ENCODE results near the gene OR6C70. TPM values are rescaled to one million over a fixed set of nuclear protein-coding genes. Genes with fewer than 3 reads are reported as not detected.

Gene OR6C70
- total RNA-seq, 4 donors from 2014 or later, result not detected

DNA sequence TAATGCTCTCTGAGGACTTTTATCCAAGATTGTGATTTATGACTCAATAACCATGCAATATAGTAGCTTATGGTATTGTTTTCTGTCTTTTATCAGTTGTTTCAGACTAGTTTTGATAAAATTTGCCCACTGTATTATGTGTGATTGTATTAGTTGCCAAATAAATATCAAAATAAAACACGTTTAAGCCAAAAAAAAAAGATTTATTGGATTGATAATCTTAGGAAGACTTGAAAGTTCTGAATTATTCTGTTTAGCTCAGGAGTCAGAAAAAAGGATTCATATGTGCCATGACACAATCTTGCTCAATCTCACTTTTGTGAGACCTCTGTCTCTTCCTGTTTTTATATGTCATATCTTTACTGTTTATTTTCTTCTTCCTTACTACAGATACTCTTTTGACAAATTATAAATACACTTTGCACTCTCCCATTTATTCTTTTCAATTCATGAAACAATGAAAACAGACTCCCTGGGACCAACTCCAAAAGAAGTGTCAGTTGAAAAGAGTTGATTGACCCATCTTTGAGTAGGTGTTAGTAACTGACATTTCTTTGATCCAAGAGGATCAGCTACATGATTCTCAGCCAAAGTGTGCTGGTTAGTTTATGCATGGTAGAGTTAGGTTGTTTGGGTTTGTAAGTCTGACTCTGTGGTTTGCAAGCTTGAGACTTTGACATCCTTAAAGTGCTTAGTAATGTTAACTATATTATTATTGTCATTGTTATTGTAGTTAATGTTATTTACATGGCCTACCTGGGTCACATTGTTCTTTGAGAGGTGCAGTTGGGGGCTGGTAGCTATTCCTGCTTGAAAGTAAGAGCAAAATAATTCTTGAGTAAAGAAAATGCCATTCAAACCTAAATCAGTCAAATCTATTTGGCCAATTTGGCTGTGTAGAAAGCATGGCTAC lies 41.4 kb downstream of the OR6C70 start:
- 32% methylated on average over 1 of the region's 1 CpG for WGBS
- DNase-seq (ENCODE audit: low spot score in 2 of 2), result no peak
- no peak overlapping the region for H3K27ac ChIP-seq
- TF ChIP-seq, protein P1, sequence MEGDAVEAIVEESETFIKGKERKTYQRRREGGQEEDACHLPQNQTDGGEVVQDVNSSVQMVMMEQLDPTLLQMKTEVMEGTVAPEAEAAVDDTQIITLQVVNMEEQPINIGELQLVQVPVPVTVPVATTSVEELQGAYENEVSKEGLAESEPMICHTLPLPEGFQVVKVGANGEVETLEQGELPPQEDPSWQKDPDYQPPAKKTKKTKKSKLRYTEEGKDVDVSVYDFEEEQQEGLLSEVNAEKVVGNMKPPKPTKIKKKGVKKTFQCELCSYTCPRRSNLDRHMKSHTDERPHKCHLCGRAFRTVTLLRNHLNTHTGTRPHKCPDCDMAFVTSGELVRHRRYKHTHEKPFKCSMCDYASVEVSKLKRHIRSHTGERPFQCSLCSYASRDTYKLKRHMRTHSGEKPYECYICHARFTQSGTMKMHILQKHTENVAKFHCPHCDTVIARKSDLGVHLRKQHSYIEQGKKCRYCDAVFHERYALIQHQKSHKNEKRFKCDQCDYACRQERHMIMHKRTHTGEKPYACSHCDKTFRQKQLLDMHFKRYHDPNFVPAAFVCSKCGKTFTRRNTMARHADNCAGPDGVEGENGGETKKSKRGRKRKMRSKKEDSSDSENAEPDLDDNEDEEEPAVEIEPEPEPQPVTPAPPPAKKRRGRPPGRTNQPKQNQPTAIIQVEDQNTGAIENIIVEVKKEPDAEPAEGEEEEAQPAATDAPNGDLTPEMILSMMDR (IDR thresholded peaks at IDR 0.05), result no peak
- TF ChIP-seq EP300 (IDR thresholded peaks at IDR 0.05), result no peak
- no peak for TF ChIP-seq POLR2AphosphoS5 (IDR thresholded peaks at IDR 0.05)
- TF ChIP-seq POLR2A (IDR thresholded peaks at IDR 0.05), result no peak
- no peak overlapping the region for H3K4me3 ChIP-seq
- no peaks in the 10 kb centered on the region for H3K9me3 ChIP-seq
- H3K36me3 ChIP-seq, result no peaks in the 10 kb centered on the region
- H3K27me3 ChIP-seq, result no peaks in the 10 kb centered on the region
- no peaks in the 10 kb centered on the region for H3K4me1 ChIP-seq

DNA sequence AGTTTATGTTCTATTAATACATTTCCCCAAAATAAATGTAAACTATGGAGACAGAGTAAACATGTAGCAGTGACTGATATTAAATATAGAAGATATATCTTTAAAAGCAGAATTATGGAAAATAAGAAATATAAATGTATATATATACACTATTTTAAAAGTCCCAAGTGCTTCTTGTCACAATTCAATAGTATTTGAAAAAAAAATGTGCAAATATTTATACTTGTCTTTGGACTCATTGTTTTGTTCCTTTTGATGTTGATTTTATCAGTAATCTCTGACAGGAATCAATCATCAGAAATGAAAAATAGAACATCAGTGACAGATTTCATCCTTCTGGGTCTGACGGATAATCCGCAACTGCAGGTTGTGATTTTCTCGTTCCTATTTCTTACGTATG lies 44.0 kb downstream of the OR6C70 start, which contains the start of gene OR6C76:
Gene OR6C76, plus strand, starts transcription at position 301 of the 400 bp plus-strand sequence. Its CDS starts 0 bp downstream, at position 301.
- no peaks in the 10 kb centered on the region for H3K27me3 ChIP-seq
- TF ChIP-seq EP300 (IDR thresholded peaks at IDR 0.05), result no peak
- TF ChIP-seq POLR2A (IDR thresholded peaks at IDR 0.05), result no peak
- TF ChIP-seq, protein P1 (IDR thresholded peaks at IDR 0.05), result no peak
- TF ChIP-seq POLR2AphosphoS5 (IDR thresholded peaks at IDR 0.05), result no peak
- DNase-seq (ENCODE audit: low spot score in 2 of 2), result no peak
- H3K27ac ChIP-seq, result no peak within 1 kb of the TSS
- no peak within 1 kb of the TSS for H3K4me3 ChIP-seq
- no peaks in the 10 kb centered on the region for H3K36me3 ChIP-seq
- H3K4me1 ChIP-seq, result no peaks in the 10 kb centered on the region
- no peaks in the 10 kb centered on the region for H3K9me3 ChIP-seq
- WGBS, result 81% methylated on average over 4 of the region's 4 CpGs

DNA sequence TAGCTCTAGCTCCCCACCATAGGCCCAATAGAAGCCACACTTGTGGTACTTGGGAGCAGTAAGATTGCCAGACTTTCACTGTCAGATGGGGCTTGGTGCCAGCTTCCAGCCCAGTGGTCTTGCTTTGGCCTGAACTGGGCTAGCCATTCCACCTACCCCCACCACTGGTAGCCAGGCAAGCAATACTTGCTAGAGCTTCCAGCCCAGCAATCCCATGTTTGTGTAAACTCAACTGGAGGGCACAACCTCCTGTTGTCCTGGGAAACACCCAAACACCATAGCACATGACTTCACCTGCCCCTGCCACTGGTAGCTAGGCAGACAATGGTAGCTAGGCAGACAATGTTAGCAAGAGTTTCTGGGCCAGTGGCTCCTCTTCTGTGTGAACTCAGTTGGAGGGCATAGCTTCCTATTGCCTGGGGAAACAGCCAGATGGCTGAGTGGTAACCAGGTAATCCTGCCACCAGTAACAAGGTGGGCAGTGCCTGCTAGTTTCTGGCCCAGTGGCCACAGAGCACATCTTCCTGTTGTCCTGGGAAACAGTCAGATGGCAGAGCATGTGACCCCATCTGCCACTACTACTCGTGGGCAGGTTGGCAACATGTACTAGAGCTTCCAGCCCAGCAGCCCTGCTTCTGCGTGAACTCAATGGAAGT lies 49.5 kb downstream of the OR6C70 start:
- Histone ChIP-seq H3K36me3 (no peaks in the 10 kb centered on the region), H3K4me1 (no peaks in the 10 kb centered on the region), H3K27ac (no peak overlapping the region), H3K27me3 (peaks cover 3% of the 10 kb centered on the region), H3K9me3 (peaks cover 8% of the 10 kb centered on the region), H3K4me3 (no peak overlapping the region)
- TF ChIP-seq, protein P1 (IDR thresholded peaks at IDR 0.05), result no peak
- TF ChIP-seq EP300 (IDR thresholded peaks at IDR 0.05) (no peak), POLR2A (IDR thresholded peaks at IDR 0.05) (no peak), POLR2AphosphoS5 (IDR thresholded peaks at IDR 0.05) (no peak)
- WGBS, result 77% methylated on average over 2 of the region's 2 CpGs
- no peak for DNase-seq (ENCODE audit: low spot score in 2 of 2)

Other genes with a start within 250 kb of the OR6C70 start
- gene OR10A7, start 249.1 kb downstream of the OR6C70 start, total RNA-seq, result not detected
- not detected for gene OR6C74, start 225.5 kb downstream of the OR6C70 start, total RNA-seq
- gene OR6C6, start 173.6 kb downstream of the OR6C70 start, total RNA-seq, result not detected
- not detected for gene OR6C1, start 155.8 kb downstream of the OR6C70 start, total RNA-seq
- not detected for gene OR6C3, start 139.4 kb downstream of the OR6C70 start, total RNA-seq
- gene OR6C75, start 107.2 kb downstream of the OR6C70 start, total RNA-seq, result not detected
- not detected for gene OR6C65, start 69.6 kb downstream of the OR6C70 start, total RNA-seq
- gene OR6C76, start 43.9 kb downstream of the OR6C70 start, total RNA-seq, result not detected
- gene OR6C2, start 26.1 kb downstream of the OR6C70 start, total RNA-seq, result 1 to 10 TPM in 1 of 4 donors, not detected in 3; 1.3 TPM
- gene OR6C68, start 22.2 kb upstream of the OR6C70 start, total RNA-seq, result not detected
- gene OR6C4, start 79.5 kb upstream of the OR6C70 start, total RNA-seq, result not detected
- gene OR2AP1, start 102.3 kb upstream of the OR6C70 start, total RNA-seq, result not detected
- not detected for gene OR10P1, start 166.8 kb upstream of the OR6C70 start, total RNA-seq
- gene ITGA7, start 237.8 kb upstream of the OR6C70 start, total RNA-seq, result 10 to 100 TPM in 3 of 4 donors, 1 to 10 TPM in 1; 9.5 to 20.6 (median 15.8) TPM
- 100 to 1,000 TPM in 3 of 4 donors, 10 to 100 TPM in 1; 92.7 to 166 (median 139) TPM for gene BLOC1S1, start 245.9 kb upstream of the OR6C70 start, total RNA-seq

Measured in suprapubic skin (tissue), 4 donors.